Body of pancreas (tissue), 4 donors: ENCODE data around the gene CACNA1G.

ENCODE experiments used
- POLR2A ChIP-seq, 3 donors: fragments of 450-650 bp; IDR thresholded peaks; one replicate each; pipeline ENCODE4 v1.6.1; 2016; ENCODE audit warnings: antibody characterized with exemption in 3 of 3, mild to moderate bottlenecking in 2 of 3
- TF ChIP-seq, protein P1 (sequence below), 7 experiments: fragments of 450-650 bp in 4 of 7; fragments of 200-600 bp in 3 of 7; sonication (generic) in 3 of 7; IDR thresholded peaks; one replicate each; pipeline ENCODE4 v1.5.1; 2016 to 2019; ENCODE audit warnings: antibody characterized with exemption in 7 of 7

DNA sequence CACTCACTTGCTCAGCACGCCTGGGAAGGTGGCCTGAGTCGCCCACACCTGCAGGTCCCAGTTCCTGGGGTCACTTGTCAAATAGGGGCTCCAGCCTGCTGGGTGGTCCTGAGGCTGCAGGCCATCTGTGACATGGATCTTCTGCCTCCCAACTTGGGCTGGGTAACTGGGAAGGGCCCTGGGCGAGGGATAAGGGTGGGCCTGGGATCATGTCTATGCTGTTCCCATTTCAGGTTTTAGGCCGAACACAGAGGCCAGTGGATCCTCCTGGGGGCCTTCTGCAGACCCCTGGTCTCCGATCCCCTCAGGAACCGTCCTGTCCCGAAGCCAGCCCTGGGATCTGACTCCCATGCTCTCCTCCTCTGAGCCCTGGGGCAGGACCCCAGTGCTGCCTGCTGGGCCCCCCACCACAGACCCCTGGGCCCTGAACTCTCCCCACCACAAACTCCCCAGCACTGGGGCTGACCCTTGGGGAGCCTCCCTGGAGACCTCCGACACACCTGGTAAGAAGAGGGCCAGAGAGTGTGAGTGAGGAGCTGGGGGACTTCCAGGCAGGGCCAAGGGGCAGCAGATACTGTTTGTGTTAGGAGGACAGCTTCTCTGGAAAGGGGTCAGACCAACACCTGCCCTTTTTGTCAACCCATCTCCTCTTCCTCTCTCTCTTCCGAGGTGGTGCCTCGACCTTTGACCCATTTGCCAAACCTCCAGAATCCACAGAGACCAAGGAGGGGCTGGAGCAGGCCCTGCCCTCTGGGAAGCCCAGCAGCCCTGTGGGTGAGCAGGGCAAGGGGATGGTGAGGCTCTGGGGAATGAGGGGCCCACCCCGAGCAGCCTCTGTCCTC lies 19.7 kb upstream of the CACNA1G start:
- TF ChIP-seq, protein P1, sequence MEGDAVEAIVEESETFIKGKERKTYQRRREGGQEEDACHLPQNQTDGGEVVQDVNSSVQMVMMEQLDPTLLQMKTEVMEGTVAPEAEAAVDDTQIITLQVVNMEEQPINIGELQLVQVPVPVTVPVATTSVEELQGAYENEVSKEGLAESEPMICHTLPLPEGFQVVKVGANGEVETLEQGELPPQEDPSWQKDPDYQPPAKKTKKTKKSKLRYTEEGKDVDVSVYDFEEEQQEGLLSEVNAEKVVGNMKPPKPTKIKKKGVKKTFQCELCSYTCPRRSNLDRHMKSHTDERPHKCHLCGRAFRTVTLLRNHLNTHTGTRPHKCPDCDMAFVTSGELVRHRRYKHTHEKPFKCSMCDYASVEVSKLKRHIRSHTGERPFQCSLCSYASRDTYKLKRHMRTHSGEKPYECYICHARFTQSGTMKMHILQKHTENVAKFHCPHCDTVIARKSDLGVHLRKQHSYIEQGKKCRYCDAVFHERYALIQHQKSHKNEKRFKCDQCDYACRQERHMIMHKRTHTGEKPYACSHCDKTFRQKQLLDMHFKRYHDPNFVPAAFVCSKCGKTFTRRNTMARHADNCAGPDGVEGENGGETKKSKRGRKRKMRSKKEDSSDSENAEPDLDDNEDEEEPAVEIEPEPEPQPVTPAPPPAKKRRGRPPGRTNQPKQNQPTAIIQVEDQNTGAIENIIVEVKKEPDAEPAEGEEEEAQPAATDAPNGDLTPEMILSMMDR (IDR thresholded peaks at IDR 0.05), result no peak
- no peak for TF ChIP-seq POLR2A (IDR thresholded peaks at IDR 0.05)
